Subcutaneous adipose tissue (tissue), 4 donors: Measurements from ENCODE around the gene CDK14. TPM values are rescaled to one million over a fixed set of nuclear protein-coding genes. Genes with fewer than 3 reads are reported as not detected.

ENCODE experiments used
- total RNA-seq, 4 donors: library from RNA; depleted of rRNA; stranded (reverse); fragments of >200 nt; gene quantifications; one replicate each; pipeline ENCODE4 v1.1.0, GENCODE V29; 2016
- TF ChIP-seq, protein P1 (sequence below): fragments of 450-650 bp; IDR thresholded peaks from one replicate; pipeline ENCODE4 v1.5.1; 2016; ENCODE audit warnings: low read depth, mild to moderate bottlenecking, control low read depth, antibody characterized with exemption, moderate library complexity

The CDK14 gene
- total RNA-seq, 4 donors from 2014 or later: 13.4 to 42.4 (median 24.7) TPM

DNA sequence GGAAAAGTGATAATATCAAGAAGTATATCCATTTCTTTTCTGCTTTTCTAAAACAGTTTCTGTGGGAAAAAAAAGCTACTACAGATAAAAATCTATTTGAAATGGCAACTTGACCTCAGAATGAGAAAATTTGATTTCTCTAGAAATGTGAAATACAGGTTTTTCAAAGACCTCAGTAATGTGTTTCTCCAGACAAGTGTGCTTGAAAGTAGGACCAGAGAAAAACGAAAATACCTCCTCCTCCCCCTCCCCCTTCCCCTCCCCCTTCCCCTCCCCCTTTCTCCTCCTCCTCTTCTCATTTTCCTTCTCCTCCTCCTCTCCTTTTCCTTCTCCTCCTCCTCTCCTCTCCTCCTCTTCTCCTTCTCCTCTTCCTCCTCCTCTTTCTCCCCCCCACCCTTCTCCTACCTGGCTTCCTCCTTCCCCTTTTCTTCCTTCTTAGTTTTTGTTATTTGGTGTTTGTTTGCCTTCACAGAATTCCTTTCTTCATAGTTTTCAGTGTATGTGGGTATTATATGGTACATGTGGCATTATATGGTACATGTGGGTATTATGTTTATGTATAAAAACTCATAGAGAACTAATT is 179.4 kb downstream of the CDK14 start:
- TF ChIP-seq, protein P1, sequence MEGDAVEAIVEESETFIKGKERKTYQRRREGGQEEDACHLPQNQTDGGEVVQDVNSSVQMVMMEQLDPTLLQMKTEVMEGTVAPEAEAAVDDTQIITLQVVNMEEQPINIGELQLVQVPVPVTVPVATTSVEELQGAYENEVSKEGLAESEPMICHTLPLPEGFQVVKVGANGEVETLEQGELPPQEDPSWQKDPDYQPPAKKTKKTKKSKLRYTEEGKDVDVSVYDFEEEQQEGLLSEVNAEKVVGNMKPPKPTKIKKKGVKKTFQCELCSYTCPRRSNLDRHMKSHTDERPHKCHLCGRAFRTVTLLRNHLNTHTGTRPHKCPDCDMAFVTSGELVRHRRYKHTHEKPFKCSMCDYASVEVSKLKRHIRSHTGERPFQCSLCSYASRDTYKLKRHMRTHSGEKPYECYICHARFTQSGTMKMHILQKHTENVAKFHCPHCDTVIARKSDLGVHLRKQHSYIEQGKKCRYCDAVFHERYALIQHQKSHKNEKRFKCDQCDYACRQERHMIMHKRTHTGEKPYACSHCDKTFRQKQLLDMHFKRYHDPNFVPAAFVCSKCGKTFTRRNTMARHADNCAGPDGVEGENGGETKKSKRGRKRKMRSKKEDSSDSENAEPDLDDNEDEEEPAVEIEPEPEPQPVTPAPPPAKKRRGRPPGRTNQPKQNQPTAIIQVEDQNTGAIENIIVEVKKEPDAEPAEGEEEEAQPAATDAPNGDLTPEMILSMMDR: no peak

DNA sequence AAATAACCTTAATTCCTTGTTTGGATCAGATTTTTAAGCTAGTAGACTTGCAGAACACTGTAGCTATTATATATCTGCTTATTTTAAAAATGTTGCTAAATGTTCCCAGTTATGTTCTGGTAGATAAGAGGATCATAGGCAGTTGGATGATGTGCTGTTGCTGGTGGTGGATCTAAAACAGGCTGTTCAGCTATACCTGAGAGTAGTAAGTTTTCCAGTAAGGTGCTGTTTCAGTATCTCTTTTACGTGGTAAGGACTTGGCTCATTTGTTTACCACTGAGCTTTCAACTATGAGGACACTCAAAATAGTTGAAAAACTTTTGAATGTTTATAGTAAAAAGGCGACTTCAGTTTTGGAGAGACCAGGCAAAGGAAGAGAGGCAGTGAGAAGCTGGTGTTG is 180.9 kb downstream of the CDK14 start:
- TF ChIP-seq, protein P1: no peak

DNA sequence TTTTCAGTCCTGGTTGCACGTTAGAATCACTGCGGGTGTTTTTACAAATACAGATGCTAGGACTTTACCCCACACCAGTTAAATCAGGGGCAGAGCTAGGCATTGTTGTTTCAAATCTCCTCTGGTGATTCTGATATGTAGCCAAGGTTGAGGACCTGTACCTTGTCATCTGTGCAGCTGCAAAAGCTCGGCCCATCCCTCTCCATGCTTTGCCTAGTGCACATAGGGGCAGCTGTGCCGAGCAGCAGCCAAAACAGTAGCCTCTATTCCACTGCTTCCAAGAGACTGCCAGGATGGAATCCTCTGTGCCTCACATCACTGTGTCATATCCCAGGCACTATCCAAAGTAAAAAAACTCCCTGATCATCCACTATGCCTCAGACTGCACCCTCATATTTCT is 181.3 kb downstream of the CDK14 start:
- TF ChIP-seq, protein P1: no peak

DNA sequence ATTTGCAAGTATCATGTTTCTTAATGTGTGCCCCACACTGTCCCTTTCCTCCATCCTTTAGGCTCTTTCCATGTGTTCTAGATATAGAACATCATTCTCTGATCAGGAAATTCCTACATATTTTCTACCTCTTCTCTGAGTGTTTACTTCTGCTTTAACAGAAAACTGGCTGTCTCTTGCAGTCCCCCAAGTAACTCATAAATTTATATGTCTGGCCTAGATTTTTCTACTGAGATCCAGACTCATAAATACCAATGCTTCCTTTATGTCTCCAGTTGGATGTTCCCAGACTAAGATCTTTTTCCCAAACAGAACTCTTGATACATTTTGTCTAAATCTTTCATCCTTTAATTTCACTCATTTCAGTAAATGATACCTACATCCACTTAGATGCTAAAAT is 181.8 kb downstream of the CDK14 start:
- TF ChIP-seq, protein P1: no peak

DNA sequence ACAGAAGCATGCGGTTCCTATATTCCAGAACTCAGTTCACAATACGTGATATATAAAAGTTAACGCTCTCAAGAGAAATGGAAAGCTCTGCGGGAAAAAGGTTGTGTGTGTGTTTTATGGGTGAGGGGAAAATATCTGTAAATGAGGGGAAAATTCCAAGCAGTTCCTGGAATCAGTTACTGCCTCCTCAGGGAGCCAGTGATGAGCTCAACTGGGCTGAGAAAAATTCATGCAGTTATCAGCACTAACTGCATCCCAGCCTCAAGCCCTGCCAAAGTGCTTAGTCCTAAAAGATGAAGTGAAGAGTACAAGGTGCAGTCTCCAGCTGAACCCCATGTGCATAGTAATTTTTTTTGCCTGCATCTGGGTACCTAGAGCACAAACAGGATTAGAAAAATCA is 191.9 kb downstream of the CDK14 start:
- TF ChIP-seq, protein P1: no peak

DNA sequence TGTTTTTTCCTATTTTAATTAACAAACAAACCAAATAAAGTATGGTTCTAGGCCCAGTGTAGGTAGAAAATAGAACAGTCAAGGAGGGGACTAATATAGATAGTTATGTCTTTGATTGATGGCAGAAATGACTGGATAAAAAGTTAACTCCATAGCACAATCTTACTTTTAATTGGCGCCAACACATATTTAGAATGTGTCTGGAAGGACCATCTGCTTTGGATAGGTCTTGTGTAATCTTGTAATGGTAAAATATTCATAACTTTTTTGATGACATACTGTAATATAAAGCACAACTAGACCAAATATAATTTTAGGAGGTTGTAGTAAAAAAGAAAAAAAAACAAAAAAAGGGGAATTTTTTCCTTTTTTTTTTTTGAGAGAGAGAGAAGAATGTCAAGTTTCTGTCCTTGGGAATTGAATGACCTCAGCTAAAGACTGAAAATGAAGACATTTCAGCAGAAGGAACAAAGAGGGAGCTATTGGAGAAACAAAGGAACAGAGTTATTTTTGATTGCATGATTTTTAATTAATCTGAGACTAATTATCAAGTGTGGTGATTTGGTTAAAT is 193.7 kb downstream of the CDK14 start:
- TF ChIP-seq, protein P1: no peak

DNA sequence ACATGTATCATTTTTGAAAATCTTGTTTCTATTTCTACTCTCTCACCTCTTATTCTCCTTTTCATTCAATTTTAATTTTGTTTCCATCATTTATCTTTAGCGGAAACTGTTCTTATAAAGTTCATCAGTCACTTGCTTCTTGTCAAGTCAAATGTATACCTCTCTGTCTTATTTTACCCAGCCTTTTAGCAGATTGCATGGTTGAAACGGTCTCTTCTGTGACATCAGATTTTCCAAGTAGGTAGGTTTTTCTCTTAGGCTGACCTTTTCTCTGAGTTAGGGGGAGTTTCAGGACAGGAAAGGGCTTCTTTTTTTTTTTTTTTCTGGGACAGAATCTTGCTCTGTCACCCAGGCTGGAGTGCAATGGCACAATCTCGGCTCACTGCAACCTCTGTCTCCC is 195.5 kb downstream of the CDK14 start:
- TF ChIP-seq, protein P1: no peak
